NCI-H748 treated with DMSO at 0.1 percent for 48 hours (cell line): ENCODE measurements around the gene MYO1D.
A peak's percentile ranks its signal among the peaks of the same experiment; 100 is the strongest.

ENCODE experiments used
- DNase-seq: peaks from one replicate; lab custom pipeline; 2025; lab: John Stamatoyannopoulos, UW

Gene MYO1D

GRCh38 chr17:32568705-32569104 lies 308.2 kb downstream of the MYO1D start:
- DNase-seq = no peak

- no peak for DNase-seq
Observed at GRCh38 chr17:32567511-32567910, 309.4 kb downstream of the MYO1D start.

- DNase-seq = no peak
Observed at GRCh38 chr17:32567086-32567485, 309.8 kb downstream of the MYO1D start.

GRCh38 chr17:32566303-32566702 lies 310.6 kb downstream of the MYO1D start:
- no peak for DNase-seq

GRCh38 chr17:32565401-32565800 lies 311.5 kb downstream of the MYO1D start:
- no peak for DNase-seq

GRCh38 chr17:32564325-32564724 lies 312.6 kb downstream of the MYO1D start:
- no peak for DNase-seq

- DNase-seq = no peak
Observed at GRCh38 chr17:32563583-32563982, 313.3 kb downstream of the MYO1D start.

- DNase-seq = no peak
Observed at GRCh38 chr17:32558997-32559650, 317.8 kb downstream of the MYO1D start.

GRCh38 chr17:32558326-32558955 lies 318.5 kb downstream of the MYO1D start:
- DNase-seq = no peak

- no peak for DNase-seq
Observed at GRCh38 chr17:32555611-32556310, 321.2 kb downstream of the MYO1D start.

- no peak for DNase-seq
Observed at GRCh38 chr17:32553168-32553567, 323.8 kb downstream of the MYO1D start.

- no peak for DNase-seq
Observed at GRCh38 chr17:32552280-32552679, 324.6 kb downstream of the MYO1D start.

GRCh38 chr17:32551186-32551955 lies 325.6 kb downstream of the MYO1D start:
- DNase-seq = no peak

- no peak for DNase-seq
Observed at GRCh38 chr17:32549559-32549958, 327.4 kb downstream of the MYO1D start.

- DNase-seq = peak; percentile 66
Observed at GRCh38 chr17:32546031-32546444, 330.9 kb downstream of the MYO1D start.

GRCh38 chr17:32542186-32542585 lies 334.7 kb downstream of the MYO1D start:
- DNase-seq = no peak

- DNase-seq = no peak
Observed at GRCh38 chr17:32541640-32542039, 335.3 kb downstream of the MYO1D start.

- DNase-seq = no peak
Observed at GRCh38 chr17:32536736-32537643, 339.9 kb downstream of the MYO1D start.

GRCh38 chr17:32533296-32533695 lies 343.6 kb downstream of the MYO1D start:
- no peak for DNase-seq

GRCh38 chr17:32529604-32530003 lies 347.3 kb downstream of the MYO1D start:
- DNase-seq = no peak

- DNase-seq = no peak
Observed at GRCh38 chr17:32528825-32529224, 348.1 kb downstream of the MYO1D start.
